HEK293 (cell line): Measurements from ENCODE around the gene FAM169A.
A peak's percentile ranks its signal among the peaks of the same experiment; 100 is the strongest.

ENCODE experiments used
- BCL11A ChIP-seq: fragments of 450-650 bp; formaldehyde crosslinking; IDR thresholded peaks from 2 replicates; pipeline ENCODE4 v1.5.1; 2016; ENCODE audit warnings: low read depth, missing biosample characterization, missing genetic modification characterization
- ELK4 ChIP-seq: IDR thresholded peaks from 2 replicates; pipeline ENCODE4 v1.6.1; 2011; ENCODE audit warnings: mild to moderate bottlenecking, low read depth, low read length, borderline replicate concordance
- HOXA7 ChIP-seq: sonication (generic); formaldehyde crosslinking; IDR thresholded peaks from 2 replicates; pipeline ENCODE4 v1.8.1; 2022; ENCODE audit warnings: missing genetic modification reagents, borderline replicate concordance
- KLF8 ChIP-seq: fragments of 450-650 bp; formaldehyde crosslinking; IDR thresholded peaks from 2 replicates; pipeline ENCODE4 v1.5.1; 2016; ENCODE audit warnings: missing biosample characterization, missing genetic modification characterization
- KLF9 ChIP-seq: fragments of 450-650 bp; formaldehyde crosslinking; IDR thresholded peaks from 2 replicates; pipeline ENCODE4 v1.5.1; 2016; ENCODE audit warnings: missing biosample characterization, missing genetic modification characterization, low read depth
- OSR2 ChIP-seq: fragments of 450-650 bp; formaldehyde crosslinking; IDR thresholded peaks from 2 replicates; pipeline ENCODE4 v1.5.1; 2016; ENCODE audit warnings: missing biosample characterization, missing genetic modification characterization
- PRDM2 ChIP-seq: fragments of 450-650 bp; formaldehyde crosslinking; IDR thresholded peaks from 2 replicates; pipeline ENCODE4 v1.5.1; 2016; ENCODE audit warnings: missing biosample characterization, missing genetic modification characterization, borderline replicate concordance
- SP2 ChIP-seq: fragments of 450-650 bp; formaldehyde crosslinking; IDR thresholded peaks from 2 replicates; pipeline ENCODE4 v1.5.1; 2016; ENCODE audit warnings: missing biosample characterization, missing genetic modification characterization
- ZBTB1 ChIP-seq: fragments of 450-650 bp; formaldehyde crosslinking; IDR thresholded peaks from 2 replicates; pipeline ENCODE4 v1.5.1; 2016; ENCODE audit warnings: missing biosample characterization, missing genetic modification characterization
- ZBTB10 ChIP-seq: fragments of 450-650 bp; formaldehyde crosslinking; IDR thresholded peaks from 2 replicates; pipeline ENCODE4 v1.5.1; 2016; ENCODE audit warnings: missing biosample characterization, missing genetic modification characterization
- ZBTB21 ChIP-seq: fragments of 450-650 bp; formaldehyde crosslinking; IDR thresholded peaks from 2 replicates; pipeline ENCODE4 v1.5.1; 2017; ENCODE audit warnings: missing biosample characterization, missing genetic modification characterization
- ZEB2 ChIP-seq: fragments of 450-650 bp; formaldehyde crosslinking; IDR thresholded peaks from 2 replicates; pipeline ENCODE4 v1.5.1; 2016; ENCODE audit warnings: missing biosample characterization, missing genetic modification characterization
- ZNF140 ChIP-seq: fragments of 450-650 bp; formaldehyde crosslinking; IDR thresholded peaks from 2 replicates; pipeline ENCODE4 v1.5.1; 2016; ENCODE audit warnings: missing biosample characterization, missing genetic modification characterization
- ZNF16 ChIP-seq: fragments of 450-650 bp; formaldehyde crosslinking; IDR thresholded peaks from 2 replicates; pipeline ENCODE4 v1.5.1; 2016; ENCODE audit warnings: low read depth, missing biosample characterization, missing genetic modification characterization
- ZNF211 ChIP-seq: fragments of 450-650 bp; formaldehyde crosslinking; IDR thresholded peaks from 2 replicates; pipeline ENCODE4 v1.5.1; 2016; ENCODE audit warnings: low read depth, missing biosample characterization, missing genetic modification characterization
- ZNF23 ChIP-seq: fragments of 450-650 bp; formaldehyde crosslinking; IDR thresholded peaks from 2 replicates; pipeline ENCODE4 v1.5.1; 2016; ENCODE audit warnings: missing biosample characterization, missing genetic modification characterization, borderline replicate concordance
- ZNF239 ChIP-seq: fragments of 450-650 bp; formaldehyde crosslinking; IDR thresholded peaks from 2 replicates; pipeline ENCODE4 v1.5.1; 2016; ENCODE audit warnings: missing biosample characterization, missing genetic modification characterization
- ZNF324 ChIP-seq: fragments of 450-650 bp; formaldehyde crosslinking; IDR thresholded peaks from 2 replicates; pipeline ENCODE4 v1.5.1; 2016; ENCODE audit warnings: missing biosample characterization, missing genetic modification characterization
- ZNF354C ChIP-seq: fragments of 450-650 bp; formaldehyde crosslinking; IDR thresholded peaks from 2 replicates; pipeline ENCODE4 v1.5.1; 2016; ENCODE audit warnings: missing biosample characterization, missing genetic modification characterization, low read depth, borderline replicate concordance
- ZNF37A ChIP-seq: fragments of 450-650 bp; IDR thresholded peaks from 2 replicates; pipeline ENCODE4 v1.5.1; 2018; ENCODE audit warnings: missing biosample characterization, missing genetic modification characterization
- ZNF558 ChIP-seq: fragments of 450-650 bp; formaldehyde crosslinking; IDR thresholded peaks from 2 replicates; pipeline ENCODE4 v1.5.1; 2016; ENCODE audit warnings: missing biosample characterization, missing genetic modification characterization
- ZNF626 ChIP-seq: fragments of 450-650 bp; sonication (Bioruptor Pico); formaldehyde crosslinking; IDR thresholded peaks from 2 replicates; pipeline ENCODE4 v1.5.1; 2018; ENCODE audit warnings: missing biosample characterization, missing genetic modification characterization, inconsistent platforms
- ZNF654 ChIP-seq: fragments of 450-650 bp; formaldehyde crosslinking; IDR thresholded peaks from 2 replicates; pipeline ENCODE4 v1.5.1; 2016; ENCODE audit warnings: low read depth, missing biosample characterization, missing genetic modification characterization
- ZNF664 ChIP-seq: fragments of 450-650 bp; formaldehyde crosslinking; IDR thresholded peaks from 2 replicates; pipeline ENCODE4 v1.5.1; 2016; ENCODE audit warnings: missing biosample characterization, missing genetic modification characterization
- ZNF768 ChIP-seq: fragments of 450-650 bp; formaldehyde crosslinking; IDR thresholded peaks from 2 replicates; pipeline ENCODE4 v1.5.1; 2018; ENCODE audit warnings: missing biosample characterization, mild to moderate bottlenecking, missing genetic modification characterization
- ZNF830 ChIP-seq: fragments of 450-650 bp; IDR thresholded peaks from 2 replicates; pipeline ENCODE4 v1.5.0; 2018; ENCODE audit warnings: missing biosample characterization, missing genetic modification characterization, low read depth, mild to moderate bottlenecking, moderate library complexity
- TF ChIP-seq, protein P1 (sequence below): fragments of 450-650 bp; formaldehyde crosslinking; IDR thresholded peaks from 2 replicates; pipeline ENCODE4 v1.5.1; 2016; ENCODE audit warnings: missing biosample characterization, missing genetic modification characterization

FAM169A gene

GRCh38 chr5:74766849-74767578 is 99.2 kb downstream of the FAM169A start, which contains the start of the genes GFM2 and NSA2 (continued):
- TF ChIP-seq PRDM2 = no peak; the same call in 1 of the 2 replicates
- peak; percentile 56; the same call in 1 of the 2 replicates for TF ChIP-seq KLF9 (tag by site-specific recombination)
- TF ChIP-seq ZNF16 (tag by site-specific recombination) = no peak
- TF ChIP-seq ZNF239 (tag by site-specific recombination) = no peak
- TF ChIP-seq ZNF626 (tag by site-specific recombination) = peak; percentile 75; the same call in 1 of the 2 replicates
- TF ChIP-seq ELK4 = no peak; the same call in 1 of the 2 replicates
- TF ChIP-seq OSR2 (tag by site-specific recombination) = peak; percentile 28; the same call in 1 of the 2 replicates
- TF ChIP-seq ZNF23 (tag by site-specific recombination) = no peak
- TF ChIP-seq ZNF37A (tag by site-specific recombination) = no peak
- TF ChIP-seq ZNF354C (tag by site-specific recombination) = no peak
- no peak for TF ChIP-seq ZNF830 (tag by site-specific recombination)
- 0 out of 2 replicates have a peak, but pooled peaks have one; percentile 61 for TF ChIP-seq ZBTB21 (tag by site-specific recombination)
- TF ChIP-seq ZNF558 (tag by site-specific recombination) = peak; percentile 89
- TF ChIP-seq ZBTB1 (tag by site-specific recombination) = no peak
- TF ChIP-seq SP2 (tag by site-specific recombination) = peak; percentile 81
- 0 out of 2 replicates have a peak, but pooled peaks have one; percentile 29 for TF ChIP-seq ZBTB10 (tag by site-specific recombination)
- TF ChIP-seq KLF8 (tag by site-specific recombination) = peak; percentile 95
- peak; percentile 11; the same call in 1 of the 2 replicates for TF ChIP-seq ZNF654 (tag by site-specific recombination)
- peak; percentile 63; the same call in 1 of the 2 replicates for TF ChIP-seq ZNF664 (tag by site-specific recombination)
- TF ChIP-seq ZNF140 (tag by site-specific recombination) = no peak
- TF ChIP-seq ZEB2 (tag by site-specific recombination) = peak; percentile 75; the same call in 1 of the 2 replicates
- peak; percentile 97 for TF ChIP-seq ZNF324
- TF ChIP-seq BCL11A (tag by site-specific recombination) = no peak
- TF ChIP-seq HOXA7 (CRISPR knock-in tag) = no peak
- TF ChIP-seq ZNF768 (tag by site-specific recombination) = no peak
- TF ChIP-seq, protein P1, sequence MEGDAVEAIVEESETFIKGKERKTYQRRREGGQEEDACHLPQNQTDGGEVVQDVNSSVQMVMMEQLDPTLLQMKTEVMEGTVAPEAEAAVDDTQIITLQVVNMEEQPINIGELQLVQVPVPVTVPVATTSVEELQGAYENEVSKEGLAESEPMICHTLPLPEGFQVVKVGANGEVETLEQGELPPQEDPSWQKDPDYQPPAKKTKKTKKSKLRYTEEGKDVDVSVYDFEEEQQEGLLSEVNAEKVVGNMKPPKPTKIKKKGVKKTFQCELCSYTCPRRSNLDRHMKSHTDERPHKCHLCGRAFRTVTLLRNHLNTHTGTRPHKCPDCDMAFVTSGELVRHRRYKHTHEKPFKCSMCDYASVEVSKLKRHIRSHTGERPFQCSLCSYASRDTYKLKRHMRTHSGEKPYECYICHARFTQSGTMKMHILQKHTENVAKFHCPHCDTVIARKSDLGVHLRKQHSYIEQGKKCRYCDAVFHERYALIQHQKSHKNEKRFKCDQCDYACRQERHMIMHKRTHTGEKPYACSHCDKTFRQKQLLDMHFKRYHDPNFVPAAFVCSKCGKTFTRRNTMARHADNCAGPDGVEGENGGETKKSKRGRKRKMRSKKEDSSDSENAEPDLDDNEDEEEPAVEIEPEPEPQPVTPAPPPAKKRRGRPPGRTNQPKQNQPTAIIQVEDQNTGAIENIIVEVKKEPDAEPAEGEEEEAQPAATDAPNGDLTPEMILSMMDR (tag by site-specific recombination) = no peak; the same call in 1 of the 2 replicates
- no peak for TF ChIP-seq ZNF211
